Measurements from ENCODE around the gene PCNX1. TPM values are rescaled to one million over a fixed set of nuclear protein-coding genes. Genes with fewer than 3 reads are reported as not detected.
"Not testable (repeated sequence)": the region's sequence is repeated elsewhere in the genome, so short reads cannot be mapped to it uniquely, and the experiment has no call there.

The PCNX1 gene
- total and polyA plus RNA-seq, 4 donors = 5.7 to 41.2 (median 18.2) TPM

- peaks cover 6 to 23% (median 20%) of the 10 kb centered on the region in 4 donors for H3K4me1 ChIP-seq (ENCODE audit: control insufficient read depth in 4 of 4, insufficient read depth in 4 of 4, low read length in 3 of 4)
- H3K9ac ChIP-seq (ENCODE audit: low read depth in 1 of 2, low read length in 2 of 2) = no peak overlapping the region
- H3K36me3 ChIP-seq (ENCODE audit: control insufficient read depth in 4 of 4, insufficient read depth in 3 of 4, low read depth in 1 of 4, low read length in 3 of 4) = no peaks in the 10 kb centered on the region
- 87% methylated on average over 5 of the region's 5 CpGs for WGBS
- H3K4me3 ChIP-seq (ENCODE audit: low read depth in 1 of 3, low read length in 3 of 3) = no peak overlapping the region
- TF ChIP-seq SP1 (IDR thresholded peaks at IDR 0.05) = no peak
- no peaks in the 10 kb centered on the region for H3K9me3 ChIP-seq (ENCODE audit: control insufficient read depth in 4 of 4, low read length in 3 of 4)
- H3K27ac ChIP-seq (ENCODE audit: low read depth in 1 of 2, low read length in 2 of 2) = no peak overlapping the region
- DNase-seq (ENCODE audit: low spot score) = no peak
- no peaks in the 10 kb centered on the region for H3K27me3 ChIP-seq (ENCODE audit: control insufficient read depth in 4 of 4, insufficient read depth in 4 of 4, low read length in 3 of 4)
Measured at GRCh38 chr14:71121711-71122110, 214.5 kb downstream of the PCNX1 start.

- Histone ChIP-seq H3K27me3 (ENCODE audit: control insufficient read depth in 4 of 4, insufficient read depth in 4 of 4, low read length in 3 of 4) (no peaks in the 10 kb centered on the region), H3K9me3 (ENCODE audit: control insufficient read depth in 4 of 4, low read length in 3 of 4) (no peaks in the 10 kb centered on the region), H3K27ac (ENCODE audit: low read depth in 1 of 2, low read length in 2 of 2) (no peak overlapping the region), H3K9ac (ENCODE audit: low read depth in 1 of 2, low read length in 2 of 2) (no peak overlapping the region), H3K4me3 (ENCODE audit: low read depth in 1 of 3, low read length in 3 of 3) (no peak overlapping the region), H3K36me3 (ENCODE audit: control insufficient read depth in 4 of 4, insufficient read depth in 3 of 4, low read depth in 1 of 4, low read length in 3 of 4) (no peaks in the 10 kb centered on the region), H3K4me1 (ENCODE audit: control insufficient read depth in 4 of 4, insufficient read depth in 4 of 4, low read length in 3 of 4) (peaks cover 6 to 11% (median 8%) of the 10 kb centered on the region in 4 donors)
- WGBS = 72% methylated on average over 2 of the region's 2 CpGs
- DNase-seq (ENCODE audit: low spot score) = no peak
- TF ChIP-seq MAX (IDR thresholded peaks at IDR 0.05) = no peak
- TF ChIP-seq HNF4G (IDR thresholded peaks at IDR 0.05) = no peak
- TF ChIP-seq JUND (IDR thresholded peaks at IDR 0.05) = no peak
Measured at GRCh38 chr14:71122866-71123565, 215.8 kb downstream of the PCNX1 start.

- no peak overlapping the region for H3K4me3 ChIP-seq (ENCODE audit: low read depth in 1 of 3, low read length in 3 of 3)
- TF ChIP-seq RAD21 (IDR thresholded peaks at IDR 0.05) (no peak), EGR1 (IDR thresholded peaks at IDR 0.05; ENCODE audit: low read depth in 2 of 2) (no peak), FOXA2 (IDR thresholded peaks at IDR 0.05) (no peak), ATF3 (IDR thresholded peaks at IDR 0.05) (no peak), CTCF (IDR thresholded peaks at IDR 0.05; ENCODE audit: low read depth, low read length, missing input control) (no peak), RXRA (IDR thresholded peaks at IDR 0.05) (no peak), SP1 (IDR thresholded peaks at IDR 0.05) (no peak), GABPA (IDR thresholded peaks at IDR 0.05 in 1 of 2, conservative IDR thresholded peaks at IDR 0.05 in 1 of 2) (no peak), HNF4A (conservative IDR thresholded peaks at IDR 0.05) (no peak), YY1 (IDR thresholded peaks at IDR 0.05) (no peak), NR2F2 (IDR thresholded peaks at IDR 0.05) (no peak), REST (IDR thresholded peaks at IDR 0.05) (no peak), FOXA1 (IDR thresholded peaks at IDR 0.05) (no peak)
- no peak overlapping the region for H3K9ac ChIP-seq (ENCODE audit: low read depth in 1 of 2, low read length in 2 of 2)
- no peaks in the 10 kb centered on the region for H3K9me3 ChIP-seq (ENCODE audit: control insufficient read depth in 4 of 4, low read length in 3 of 4)
- 95% methylated on average over 4 of the region's 4 CpGs for WGBS
- peaks cover 5 to 6% (median 5%) of the 10 kb centered on the region in 4 donors for H3K4me1 ChIP-seq (ENCODE audit: control insufficient read depth in 4 of 4, insufficient read depth in 4 of 4, low read length in 3 of 4)
- no peak overlapping the region for H3K27ac ChIP-seq (ENCODE audit: low read depth in 1 of 2, low read length in 2 of 2)
- no peak for DNase-seq (ENCODE audit: low spot score)
- H3K36me3 ChIP-seq (ENCODE audit: control insufficient read depth in 4 of 4, insufficient read depth in 3 of 4, low read depth in 1 of 4, low read length in 3 of 4) = no peaks in the 10 kb centered on the region
- H3K27me3 ChIP-seq (ENCODE audit: control insufficient read depth in 4 of 4, insufficient read depth in 4 of 4, low read length in 3 of 4) = no peaks in the 10 kb centered on the region
Measured at GRCh38 chr14:71123579-71124135, 216.4 kb downstream of the PCNX1 start.

- not testable (repeated sequence) for H3K4me1 ChIP-seq (ENCODE audit: control insufficient read depth in 4 of 4, insufficient read depth in 4 of 4, low read length in 3 of 4); H3K27ac ChIP-seq (ENCODE audit: low read depth in 1 of 2, low read length in 2 of 2); H3K4me3 ChIP-seq (ENCODE audit: low read depth in 1 of 3, low read length in 3 of 3); H3K9ac ChIP-seq (ENCODE audit: low read depth in 1 of 2, low read length in 2 of 2); DNase-seq (ENCODE audit: low spot score); H3K27me3 ChIP-seq (ENCODE audit: control insufficient read depth in 4 of 4, insufficient read depth in 4 of 4, low read length in 3 of 4); H3K9me3 ChIP-seq (ENCODE audit: control insufficient read depth in 4 of 4, low read length in 3 of 4); H3K36me3 ChIP-seq (ENCODE audit: control insufficient read depth in 4 of 4, insufficient read depth in 3 of 4, low read depth in 1 of 4, low read length in 3 of 4)
- 90% methylated on average over 9 of the region's 9 CpGs for WGBS
Measured at GRCh38 chr14:71129716-71130490, 222.6 kb downstream of the PCNX1 start.

All from liver (tissue), 9 donors.